ENCODE measurements around the gene LRRC14B. TPM values are rescaled to one million over a fixed set of nuclear protein-coding genes. Genes with fewer than 3 reads are reported as not detected.

Gene LRRC14B
- total and polyA plus RNA-seq, 2 donors (not counting 1 experiment from before 2014, with no cell fraction given) = not detected

DNA sequence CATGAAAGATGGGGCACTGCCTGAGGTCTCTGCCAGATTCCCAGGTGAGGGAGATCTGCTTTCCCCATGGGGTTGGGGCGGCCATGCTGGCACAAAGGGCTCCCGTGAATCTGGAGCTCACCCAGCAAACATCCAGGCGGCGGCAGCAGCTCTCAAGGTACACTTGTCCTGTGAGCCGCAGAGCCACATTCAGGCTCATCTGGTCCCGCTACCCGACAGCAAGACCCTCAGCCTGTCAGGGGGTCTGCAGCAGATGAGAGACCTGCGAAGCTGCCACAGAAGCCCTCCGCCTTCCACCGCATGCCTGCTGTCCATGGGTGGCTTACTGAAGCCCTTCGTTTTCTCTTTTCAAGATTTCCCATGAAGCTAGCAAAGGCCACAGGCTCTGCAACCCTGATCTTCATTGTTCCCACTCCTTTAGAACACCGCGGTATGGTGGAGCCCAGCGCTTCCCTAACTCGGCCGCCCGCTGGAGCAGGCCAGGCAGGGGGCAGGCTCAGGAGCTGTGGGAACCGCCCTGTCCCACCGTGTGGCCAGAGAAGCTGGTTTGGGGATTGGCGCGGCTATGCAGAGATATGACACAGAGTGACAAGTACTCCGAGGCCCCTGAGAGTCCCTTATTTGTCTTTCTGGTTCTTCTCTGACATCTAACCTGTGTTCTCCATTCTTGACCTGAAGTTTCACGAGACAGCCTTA is 8.8 kb downstream of the LRRC14B start:
- Histone ChIP-seq H4K20me1 (ENCODE audit: control insufficient read depth, extremely low read depth, insufficient read depth, low read length) (no peaks in the 10 kb centered on the region), H3K4me1 (ENCODE audit: control insufficient read depth, extremely low read depth, insufficient read depth, low read length) (no peaks in the 10 kb centered on the region), H3K9me3 (ENCODE audit: control insufficient read depth, insufficient read depth, low read depth, low read length) (no peaks in the 10 kb centered on the region), H3K4me2 (ENCODE audit: extremely low read depth, insufficient read depth, low read length) (no peak overlapping the region), H3K36me3 (ENCODE audit: control insufficient read depth, insufficient read depth, low read length) (peaks cover 7% of the 10 kb centered on the region), H3K27ac (ENCODE audit: insufficient read depth, low read length) (no peak overlapping the region), H3K27me3 (ENCODE audit: control insufficient read depth, insufficient read depth, low read length) (no peaks in the 10 kb centered on the region), H3K4me3 (replicated peaks in 1 of 4; ENCODE audit: control extremely low read depth in 1 of 4, insufficient read depth in 1 of 4, low read depth in 3 of 4, low read length in 4 of 4) (no peak overlapping the region), H3K9ac (ENCODE audit: insufficient read depth, low read length) (no peak overlapping the region), H2AFZ (ENCODE audit: low read length) (no peak overlapping the region), H3K79me2 (ENCODE audit: control insufficient read depth, insufficient read depth, low read length) (no peaks in the 10 kb centered on the region)
- no peak for DNase-seq (ENCODE audit: low read depth in 2 of 2)
- no peak for TF ChIP-seq EZH2 (IDR thresholded peaks at IDR 0.05; ENCODE audit: low read length, missing control alignments)
- TF ChIP-seq, protein P1, sequence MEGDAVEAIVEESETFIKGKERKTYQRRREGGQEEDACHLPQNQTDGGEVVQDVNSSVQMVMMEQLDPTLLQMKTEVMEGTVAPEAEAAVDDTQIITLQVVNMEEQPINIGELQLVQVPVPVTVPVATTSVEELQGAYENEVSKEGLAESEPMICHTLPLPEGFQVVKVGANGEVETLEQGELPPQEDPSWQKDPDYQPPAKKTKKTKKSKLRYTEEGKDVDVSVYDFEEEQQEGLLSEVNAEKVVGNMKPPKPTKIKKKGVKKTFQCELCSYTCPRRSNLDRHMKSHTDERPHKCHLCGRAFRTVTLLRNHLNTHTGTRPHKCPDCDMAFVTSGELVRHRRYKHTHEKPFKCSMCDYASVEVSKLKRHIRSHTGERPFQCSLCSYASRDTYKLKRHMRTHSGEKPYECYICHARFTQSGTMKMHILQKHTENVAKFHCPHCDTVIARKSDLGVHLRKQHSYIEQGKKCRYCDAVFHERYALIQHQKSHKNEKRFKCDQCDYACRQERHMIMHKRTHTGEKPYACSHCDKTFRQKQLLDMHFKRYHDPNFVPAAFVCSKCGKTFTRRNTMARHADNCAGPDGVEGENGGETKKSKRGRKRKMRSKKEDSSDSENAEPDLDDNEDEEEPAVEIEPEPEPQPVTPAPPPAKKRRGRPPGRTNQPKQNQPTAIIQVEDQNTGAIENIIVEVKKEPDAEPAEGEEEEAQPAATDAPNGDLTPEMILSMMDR (conservative IDR thresholded peaks at IDR 0.05 in 1 of 2, IDR thresholded peaks at IDR 0.05 in 1 of 2; ENCODE audit: low read depth in 1 of 2, low read length in 2 of 2) = no peak

DNA sequence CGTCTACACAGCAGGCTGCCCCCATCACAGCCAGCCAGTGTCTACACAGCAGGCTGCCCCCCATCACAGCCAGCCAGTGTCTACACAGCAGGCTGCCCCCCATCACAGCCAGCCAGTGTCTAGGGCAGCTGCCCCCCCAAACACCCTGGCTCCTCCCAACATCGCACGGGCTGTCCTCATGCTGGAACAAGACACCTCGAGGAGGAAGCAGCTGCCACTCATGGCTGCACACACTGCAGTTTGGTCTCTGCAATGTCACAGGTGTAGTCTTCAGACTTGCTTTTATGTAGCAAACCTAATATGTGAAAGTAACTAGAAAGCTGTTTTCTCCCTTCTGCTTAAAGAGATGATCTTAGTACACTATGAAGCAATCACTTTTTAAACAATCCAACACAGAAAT is 9.7 kb downstream of the LRRC14B start:
- no peaks in the 10 kb centered on the region for H3K9me3 ChIP-seq (ENCODE audit: control insufficient read depth, insufficient read depth, low read depth, low read length)
- peaks cover 7% of the 10 kb centered on the region for H3K36me3 ChIP-seq (ENCODE audit: control insufficient read depth, insufficient read depth, low read length)
- H2AFZ ChIP-seq (ENCODE audit: low read length) = no peak overlapping the region
- no peak for DNase-seq (ENCODE audit: low read depth in 2 of 2)
- no peak overlapping the region for H3K4me2 ChIP-seq (ENCODE audit: extremely low read depth, insufficient read depth, low read length)
- H3K4me1 ChIP-seq (ENCODE audit: control insufficient read depth, extremely low read depth, insufficient read depth, low read length) = no peaks in the 10 kb centered on the region
- H3K9ac ChIP-seq (ENCODE audit: insufficient read depth, low read length) = no peak overlapping the region
- H3K27me3 ChIP-seq (ENCODE audit: control insufficient read depth, insufficient read depth, low read length) = no peaks in the 10 kb centered on the region
- no peak for TF ChIP-seq EZH2 (IDR thresholded peaks at IDR 0.05; ENCODE audit: low read length, missing control alignments)
- TF ChIP-seq, protein P1 (conservative IDR thresholded peaks at IDR 0.05 in 1 of 2, IDR thresholded peaks at IDR 0.05 in 1 of 2; ENCODE audit: low read depth in 1 of 2, low read length in 2 of 2) = no peak
- H4K20me1 ChIP-seq (ENCODE audit: control insufficient read depth, extremely low read depth, insufficient read depth, low read length) = no peaks in the 10 kb centered on the region
- no peak overlapping the region for H3K27ac ChIP-seq (ENCODE audit: insufficient read depth, low read length)
- H3K4me3 ChIP-seq (replicated peaks in 1 of 4; ENCODE audit: control extremely low read depth in 1 of 4, insufficient read depth in 1 of 4, low read depth in 3 of 4, low read length in 4 of 4) = no peak overlapping the region
- no peaks in the 10 kb centered on the region for H3K79me2 ChIP-seq (ENCODE audit: control insufficient read depth, insufficient read depth, low read length)

DNA sequence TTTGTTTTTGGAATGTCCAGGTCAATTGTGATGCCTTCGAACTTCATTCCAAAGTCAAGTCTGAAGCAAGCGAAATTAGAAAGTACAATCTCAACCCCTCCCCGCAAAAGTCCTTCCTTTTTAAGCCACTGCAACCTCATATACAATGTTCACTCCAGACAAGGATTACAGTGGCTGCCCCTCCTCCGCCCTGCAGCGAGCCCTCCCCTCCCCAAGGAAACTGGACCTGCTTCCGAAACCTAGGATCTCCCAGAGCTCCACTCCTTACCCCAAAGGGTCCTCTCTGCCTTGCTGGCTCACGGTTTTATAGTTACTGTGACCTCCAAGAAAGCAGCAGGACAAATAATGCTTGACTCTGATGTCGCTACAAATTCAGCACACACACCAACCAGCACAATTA is 10.4 kb downstream of the LRRC14B start:
- Histone ChIP-seq H3K27ac (ENCODE audit: insufficient read depth, low read length) (no peak overlapping the region), H3K4me1 (ENCODE audit: control insufficient read depth, extremely low read depth, insufficient read depth, low read length) (no peaks in the 10 kb centered on the region), H3K4me2 (ENCODE audit: extremely low read depth, insufficient read depth, low read length) (no peak overlapping the region), H3K4me3 (replicated peaks in 1 of 4; ENCODE audit: control extremely low read depth in 1 of 4, insufficient read depth in 1 of 4, low read depth in 3 of 4, low read length in 4 of 4) (no peak overlapping the region), H3K79me2 (ENCODE audit: control insufficient read depth, insufficient read depth, low read length) (no peaks in the 10 kb centered on the region), H2AFZ (ENCODE audit: low read length) (no peak overlapping the region), H3K9me3 (ENCODE audit: control insufficient read depth, insufficient read depth, low read depth, low read length) (no peaks in the 10 kb centered on the region), H3K9ac (ENCODE audit: insufficient read depth, low read length) (no peak overlapping the region), H3K36me3 (ENCODE audit: control insufficient read depth, insufficient read depth, low read length) (peaks cover 7% of the 10 kb centered on the region), H4K20me1 (ENCODE audit: control insufficient read depth, extremely low read depth, insufficient read depth, low read length) (no peaks in the 10 kb centered on the region), H3K27me3 (ENCODE audit: control insufficient read depth, insufficient read depth, low read length) (no peaks in the 10 kb centered on the region)
- no peak for TF ChIP-seq EZH2 (IDR thresholded peaks at IDR 0.05; ENCODE audit: low read length, missing control alignments)
- TF ChIP-seq, protein P1 (conservative IDR thresholded peaks at IDR 0.05 in 1 of 2, IDR thresholded peaks at IDR 0.05 in 1 of 2; ENCODE audit: low read depth in 1 of 2, low read length in 2 of 2) = no peak
- DNase-seq (ENCODE audit: low read depth in 2 of 2) = no peak
